HEK293 (cell line): Measurements from ENCODE around the gene ZNF528.

Experiments used
- ZNF140 ChIP-seq: fragments of 450-650 bp; formaldehyde crosslinking; IDR thresholded peaks from 2 replicates; pipeline ENCODE4 v1.5.1; 2016; ENCODE audit warnings: missing biosample characterization, missing genetic modification characterization
- ZNF223 ChIP-seq: fragments of 450-650 bp; formaldehyde crosslinking; IDR thresholded peaks from 2 replicates; pipeline ENCODE4 v1.5.1; 2016; ENCODE audit warnings: missing biosample characterization, missing genetic modification characterization
- ZNF324 ChIP-seq: fragments of 450-650 bp; formaldehyde crosslinking; IDR thresholded peaks from 2 replicates; pipeline ENCODE4 v1.5.1; 2016; ENCODE audit warnings: missing biosample characterization, missing genetic modification characterization
- ZNF341 ChIP-seq: fragments of 450-650 bp; formaldehyde crosslinking; IDR thresholded peaks from 2 replicates; pipeline ENCODE4; 2016; ENCODE audit warnings: low read depth, missing biosample characterization, missing genetic modification characterization
- ZNF48 ChIP-seq: fragments of 450-650 bp; formaldehyde crosslinking; IDR thresholded peaks from 2 replicates; pipeline ENCODE4 v1.5.1; 2016; ENCODE audit warnings: missing biosample characterization, missing genetic modification characterization
- ZNF677 ChIP-seq: fragments of 450-650 bp; IDR thresholded peaks from 2 replicates; pipeline ENCODE4 v1.5.0; 2018; ENCODE audit warnings: missing biosample characterization, mild to moderate bottlenecking, missing genetic modification characterization, moderate library complexity
- TF ChIP-seq, protein P1 (sequence below): fragments of 450-650 bp; formaldehyde crosslinking; IDR thresholded peaks from 2 replicates; pipeline ENCODE4 v1.5.1; 2016; ENCODE audit warnings: missing biosample characterization, missing genetic modification characterization

GRCh38 chr19:52453324-52454094 is 55.9 kb downstream of the ZNF528 start, which contains the start of gene ZNF578:
- TF ChIP-seq, protein P1, sequence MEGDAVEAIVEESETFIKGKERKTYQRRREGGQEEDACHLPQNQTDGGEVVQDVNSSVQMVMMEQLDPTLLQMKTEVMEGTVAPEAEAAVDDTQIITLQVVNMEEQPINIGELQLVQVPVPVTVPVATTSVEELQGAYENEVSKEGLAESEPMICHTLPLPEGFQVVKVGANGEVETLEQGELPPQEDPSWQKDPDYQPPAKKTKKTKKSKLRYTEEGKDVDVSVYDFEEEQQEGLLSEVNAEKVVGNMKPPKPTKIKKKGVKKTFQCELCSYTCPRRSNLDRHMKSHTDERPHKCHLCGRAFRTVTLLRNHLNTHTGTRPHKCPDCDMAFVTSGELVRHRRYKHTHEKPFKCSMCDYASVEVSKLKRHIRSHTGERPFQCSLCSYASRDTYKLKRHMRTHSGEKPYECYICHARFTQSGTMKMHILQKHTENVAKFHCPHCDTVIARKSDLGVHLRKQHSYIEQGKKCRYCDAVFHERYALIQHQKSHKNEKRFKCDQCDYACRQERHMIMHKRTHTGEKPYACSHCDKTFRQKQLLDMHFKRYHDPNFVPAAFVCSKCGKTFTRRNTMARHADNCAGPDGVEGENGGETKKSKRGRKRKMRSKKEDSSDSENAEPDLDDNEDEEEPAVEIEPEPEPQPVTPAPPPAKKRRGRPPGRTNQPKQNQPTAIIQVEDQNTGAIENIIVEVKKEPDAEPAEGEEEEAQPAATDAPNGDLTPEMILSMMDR (tag by site-specific recombination) = no peak
- TF ChIP-seq ZNF677 (tag by site-specific recombination) = no peak
- TF ChIP-seq ZNF140 (tag by site-specific recombination) = no peak
- no peak for TF ChIP-seq ZNF223 (tag by site-specific recombination)
- TF ChIP-seq ZNF341 (tag by site-specific recombination) = no peak
- TF ChIP-seq ZNF48 = no peak
- TF ChIP-seq ZNF324 (tag by site-specific recombination) = no peak
